GM12873 (cell line): ENCODE data around the gene SLC35F6.

Source experiments
- TF ChIP-seq, protein P1 (sequence below): IDR thresholded peaks from 2 replicates; pipeline ENCODE4 v1.5.1; 2012; ENCODE audit warnings: low read depth, mild to moderate bottlenecking, moderate library complexity, low read length, control low read depth; ENCODE audit not compliant: insufficient read depth; ENCODE audit errors: missing control alignments

The SLC35F6 gene

DNA sequence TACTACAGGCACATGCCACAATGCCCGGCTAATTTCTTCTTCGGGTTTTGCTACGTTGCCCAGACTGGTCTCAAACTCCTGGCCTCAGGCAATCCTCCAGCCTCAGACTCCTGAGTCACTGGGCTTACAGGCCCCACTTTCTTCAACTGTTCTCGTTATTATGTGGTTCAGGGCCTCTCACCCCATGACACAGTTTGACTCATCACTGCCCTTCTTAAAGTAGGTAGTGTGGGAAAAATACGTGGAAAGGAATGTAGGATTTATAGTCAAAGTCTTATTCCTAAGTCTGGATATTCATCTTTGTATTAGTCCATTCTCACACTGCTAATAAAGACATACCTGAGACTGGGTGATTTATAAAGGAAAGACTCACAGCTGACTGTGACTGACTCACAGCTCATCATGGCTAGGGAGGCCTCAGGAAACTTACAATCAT lies 41.2 kb downstream of the SLC35F6 start:
- TF ChIP-seq, protein P1, sequence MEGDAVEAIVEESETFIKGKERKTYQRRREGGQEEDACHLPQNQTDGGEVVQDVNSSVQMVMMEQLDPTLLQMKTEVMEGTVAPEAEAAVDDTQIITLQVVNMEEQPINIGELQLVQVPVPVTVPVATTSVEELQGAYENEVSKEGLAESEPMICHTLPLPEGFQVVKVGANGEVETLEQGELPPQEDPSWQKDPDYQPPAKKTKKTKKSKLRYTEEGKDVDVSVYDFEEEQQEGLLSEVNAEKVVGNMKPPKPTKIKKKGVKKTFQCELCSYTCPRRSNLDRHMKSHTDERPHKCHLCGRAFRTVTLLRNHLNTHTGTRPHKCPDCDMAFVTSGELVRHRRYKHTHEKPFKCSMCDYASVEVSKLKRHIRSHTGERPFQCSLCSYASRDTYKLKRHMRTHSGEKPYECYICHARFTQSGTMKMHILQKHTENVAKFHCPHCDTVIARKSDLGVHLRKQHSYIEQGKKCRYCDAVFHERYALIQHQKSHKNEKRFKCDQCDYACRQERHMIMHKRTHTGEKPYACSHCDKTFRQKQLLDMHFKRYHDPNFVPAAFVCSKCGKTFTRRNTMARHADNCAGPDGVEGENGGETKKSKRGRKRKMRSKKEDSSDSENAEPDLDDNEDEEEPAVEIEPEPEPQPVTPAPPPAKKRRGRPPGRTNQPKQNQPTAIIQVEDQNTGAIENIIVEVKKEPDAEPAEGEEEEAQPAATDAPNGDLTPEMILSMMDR, result no peak

DNA sequence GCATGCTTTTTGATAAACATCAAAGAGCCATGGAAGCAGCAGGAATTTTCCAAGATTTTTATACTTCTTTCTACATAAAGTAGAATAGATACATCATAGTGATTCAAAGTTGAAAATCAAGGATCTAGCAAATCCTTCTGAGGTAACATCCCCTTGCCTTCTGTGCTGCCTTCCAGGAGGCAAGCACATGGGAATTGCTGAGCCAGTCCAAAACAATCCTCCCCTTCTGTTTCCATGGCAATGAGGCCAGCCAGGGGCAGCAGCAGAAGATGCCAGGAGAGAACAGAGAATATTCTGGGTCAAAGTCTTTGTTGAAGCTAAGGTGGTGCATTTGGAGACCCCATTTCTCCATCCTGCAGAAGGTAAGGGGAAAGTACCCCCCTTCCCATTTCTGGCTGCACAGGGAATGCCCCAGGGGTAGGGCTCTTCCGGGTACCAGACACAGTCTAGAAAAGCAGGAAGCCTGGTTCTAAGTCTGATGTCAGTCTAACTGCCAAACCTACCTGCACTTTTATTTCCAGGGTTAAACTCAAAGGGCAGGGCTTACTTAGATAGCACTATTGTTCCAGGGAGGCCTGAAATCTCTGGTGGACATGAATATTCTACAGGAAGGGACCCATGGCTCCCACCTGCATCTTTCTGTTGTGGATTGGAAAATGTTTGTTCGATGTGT lies 43.8 kb downstream of the SLC35F6 start:
- TF ChIP-seq, protein P1, result no peak

DNA sequence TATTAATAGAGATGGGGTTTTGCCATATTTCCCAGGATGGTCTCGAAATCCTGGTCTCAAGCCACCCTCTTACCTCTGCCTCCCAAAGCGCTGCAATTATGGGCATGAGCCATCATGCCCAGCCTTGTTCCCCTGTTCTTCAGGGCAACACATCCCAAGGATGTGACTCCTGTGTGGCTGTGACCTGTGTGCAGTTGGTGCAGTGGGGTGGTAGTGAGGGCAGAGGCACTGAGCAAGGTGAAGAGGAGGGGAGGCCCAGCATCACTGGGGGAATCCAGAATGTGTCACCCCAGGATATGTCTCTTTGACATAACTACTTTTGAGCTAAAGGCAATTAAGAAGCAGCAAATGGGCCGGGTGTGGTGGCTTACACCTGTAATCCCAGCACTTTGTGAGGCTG lies 45.1 kb downstream of the SLC35F6 start:
- TF ChIP-seq, protein P1, result no peak

DNA sequence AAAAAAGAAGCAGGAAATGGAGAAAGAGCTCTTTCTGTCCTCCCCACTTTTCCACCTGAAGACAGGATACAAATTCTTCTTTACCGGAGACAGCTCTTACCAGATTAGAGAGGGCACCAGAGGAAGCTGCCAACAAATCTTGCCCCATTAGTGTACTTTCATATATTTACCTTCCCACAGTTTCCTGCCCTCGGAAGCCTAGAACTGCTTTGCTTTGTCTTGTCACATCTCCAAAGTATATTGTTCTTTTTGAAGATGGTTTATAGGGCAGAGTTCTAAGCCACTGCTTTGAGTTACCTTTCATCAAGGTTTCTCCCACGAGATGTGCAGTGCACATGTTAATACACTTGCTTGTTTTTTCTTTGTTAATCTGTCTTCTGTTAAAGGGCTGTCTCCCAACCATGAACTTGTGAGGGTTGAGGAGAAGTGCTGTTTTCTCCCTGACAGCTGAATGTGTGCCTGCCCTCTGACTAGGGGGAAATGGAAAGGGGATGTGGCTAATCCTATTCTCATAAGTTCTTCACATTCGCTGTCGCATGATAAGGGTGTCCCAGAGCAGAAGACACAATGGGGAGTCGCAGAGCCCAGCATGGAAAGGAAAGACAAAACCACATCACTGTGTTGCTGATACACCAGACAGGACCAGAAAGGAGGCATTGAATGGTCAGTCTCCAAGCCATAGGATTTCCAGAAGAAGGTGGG lies 45.9 kb downstream of the SLC35F6 start:
- TF ChIP-seq, protein P1, result no peak

DNA sequence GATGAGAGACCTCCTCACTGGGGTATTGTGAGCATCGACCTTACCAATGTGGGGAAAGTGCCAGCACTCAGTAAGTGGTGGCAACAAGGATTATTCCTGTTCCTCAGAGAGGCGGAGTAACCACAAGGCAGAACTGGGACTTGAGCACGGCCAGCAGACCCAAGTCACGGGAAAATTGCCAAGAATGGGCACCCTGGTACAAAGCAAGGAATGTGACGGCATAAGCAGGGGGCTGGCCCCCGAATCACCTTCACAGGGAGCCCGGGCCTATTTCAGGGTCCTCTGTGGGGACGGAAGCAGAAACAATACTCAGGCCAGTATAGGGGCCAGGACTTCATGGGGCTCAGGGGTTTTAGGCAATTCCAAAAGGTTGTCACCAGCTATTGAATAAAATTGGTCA lies 47.2 kb downstream of the SLC35F6 start:
- TF ChIP-seq, protein P1, result no peak

DNA sequence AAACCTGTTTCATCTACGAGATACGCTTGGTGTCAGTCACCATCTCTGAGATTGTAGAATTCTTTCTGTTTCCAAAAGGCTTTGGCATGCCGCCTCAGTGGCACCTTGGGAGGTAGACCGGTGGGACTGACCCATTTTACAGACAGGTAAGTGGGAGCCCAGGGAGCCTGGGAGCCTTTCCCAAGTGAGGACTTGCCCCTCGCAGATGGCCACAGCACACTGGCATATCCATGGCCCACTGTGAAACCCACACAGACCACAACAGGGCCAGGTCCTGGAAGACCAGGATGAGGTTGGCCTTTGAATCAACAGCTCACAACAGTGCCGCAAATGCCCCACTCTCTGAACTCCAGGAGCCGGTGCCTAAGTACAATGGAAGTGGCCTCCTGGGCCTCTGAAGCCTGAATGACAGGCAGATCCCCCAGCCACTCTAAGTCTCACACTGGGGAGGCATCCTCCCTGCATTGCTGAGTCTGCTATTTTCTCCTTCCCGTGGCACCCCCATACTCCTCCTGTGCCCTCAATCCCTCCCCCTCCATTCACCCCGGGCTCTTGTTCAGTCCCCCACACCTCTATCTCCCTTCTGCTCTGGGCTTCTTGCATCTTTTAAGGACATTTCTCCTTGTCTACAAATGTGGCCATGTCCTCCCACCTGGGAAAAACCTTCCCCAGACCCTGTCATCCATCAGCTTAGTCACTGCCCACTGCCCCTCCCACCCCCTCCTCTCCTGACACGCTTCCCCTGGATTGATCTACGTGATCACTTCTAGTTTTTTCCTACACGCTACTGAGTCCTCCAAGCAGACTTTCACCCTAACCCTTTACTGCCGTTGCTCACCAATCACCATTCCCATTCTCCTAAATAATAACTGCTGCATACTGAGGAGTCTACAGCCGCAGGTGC lies 48.0 kb downstream of the SLC35F6 start:
- TF ChIP-seq, protein P1, result no peak

DNA sequence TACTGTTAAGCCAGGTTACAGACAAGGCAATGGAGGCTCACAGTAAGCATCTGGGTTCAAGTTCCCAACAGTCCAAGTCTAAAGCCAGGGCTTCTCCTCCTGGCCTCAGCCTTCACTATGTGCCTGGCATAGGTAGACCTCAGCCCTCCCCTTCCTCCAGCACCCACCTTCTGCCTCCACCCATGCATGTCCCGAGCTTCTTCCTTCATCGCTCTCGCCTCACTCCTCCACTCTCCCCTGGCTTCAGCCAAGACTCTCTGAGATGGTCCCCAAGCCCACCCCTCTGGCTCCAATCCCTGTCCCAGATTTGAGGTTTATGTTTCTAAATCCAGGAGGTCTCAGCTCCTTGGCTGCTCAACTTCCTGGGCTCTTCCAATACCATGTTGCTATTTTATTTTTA lies 48.6 kb downstream of the SLC35F6 start:
- TF ChIP-seq, protein P1, result no peak
